8988T (cell line): ENCODE measurements around the gene CDKN1A.

ENCODE experiments used
- DNase-seq: peaks from one replicate; pipeline ENCODE4 v3.0.0; 2011

The CDKN1A gene

DNA sequence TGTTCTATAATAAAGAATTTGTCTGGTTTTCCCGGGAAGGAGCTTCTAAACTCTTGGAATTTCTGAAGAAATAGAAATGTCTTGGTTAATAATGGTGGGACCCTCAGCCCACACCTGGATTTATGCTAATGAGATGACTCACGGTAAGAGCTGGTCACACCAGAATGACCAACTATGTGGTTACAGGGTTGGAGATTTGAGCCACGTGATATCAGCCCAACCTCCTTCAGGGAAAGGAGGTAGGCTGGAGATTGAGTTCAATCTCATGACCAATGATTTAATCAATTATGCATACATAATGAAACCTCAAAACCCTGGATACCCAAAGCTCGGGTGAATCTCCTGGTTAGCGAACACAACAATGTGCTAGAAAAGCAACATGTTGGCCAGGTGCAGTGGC is 22.1 kb upstream of the CDKN1A start:
- DNase-seq: no peak

DNA sequence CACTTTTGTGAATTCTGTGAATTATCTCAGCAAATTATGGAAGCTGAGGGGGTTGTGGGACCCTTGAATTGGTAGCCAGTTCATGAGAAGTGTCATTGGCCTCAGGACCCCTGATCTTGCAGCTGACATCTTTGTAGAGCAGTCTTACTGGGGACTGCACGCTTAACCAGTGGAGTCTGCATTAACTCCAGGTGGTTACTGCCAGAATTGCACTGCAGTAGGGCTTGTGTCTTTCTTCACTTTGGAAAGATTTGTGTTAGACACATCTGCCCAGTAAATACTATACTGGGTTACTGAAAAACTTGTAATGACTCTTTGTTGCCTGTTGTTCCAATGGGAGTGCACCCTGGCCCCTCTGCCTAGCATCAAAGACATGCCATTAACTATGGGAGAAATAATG is 21.2 kb upstream of the CDKN1A start:
- DNase-seq: no peak

DNA sequence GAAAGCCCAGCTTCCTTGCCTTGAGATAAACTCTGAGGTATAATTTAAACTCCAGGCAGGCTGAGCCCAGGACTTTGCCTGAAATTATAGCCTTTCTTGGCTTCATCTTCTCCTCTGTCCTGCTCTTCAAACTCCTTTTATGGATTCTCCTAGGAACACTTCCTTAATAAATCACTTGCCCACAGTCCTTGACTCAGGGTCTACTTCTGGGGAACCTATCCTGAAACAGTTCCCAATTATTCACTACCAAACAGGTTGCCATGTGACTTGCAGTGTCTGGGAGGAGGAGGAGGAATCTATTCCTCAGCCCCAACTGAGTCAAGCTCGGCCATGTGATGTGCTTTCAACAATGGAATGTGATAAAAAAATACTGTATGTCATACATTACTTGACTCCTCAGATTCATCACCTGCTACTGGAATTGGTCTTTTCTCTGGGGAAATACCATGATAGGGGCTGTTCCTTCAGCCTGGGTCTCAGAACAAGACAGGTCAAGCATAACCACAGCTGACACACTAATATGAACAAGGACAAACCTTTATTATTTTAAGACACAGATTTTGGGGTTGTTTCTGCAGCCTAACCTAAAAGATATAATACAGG is 20.5 kb upstream of the CDKN1A start:
- DNase-seq: no peak

DNA sequence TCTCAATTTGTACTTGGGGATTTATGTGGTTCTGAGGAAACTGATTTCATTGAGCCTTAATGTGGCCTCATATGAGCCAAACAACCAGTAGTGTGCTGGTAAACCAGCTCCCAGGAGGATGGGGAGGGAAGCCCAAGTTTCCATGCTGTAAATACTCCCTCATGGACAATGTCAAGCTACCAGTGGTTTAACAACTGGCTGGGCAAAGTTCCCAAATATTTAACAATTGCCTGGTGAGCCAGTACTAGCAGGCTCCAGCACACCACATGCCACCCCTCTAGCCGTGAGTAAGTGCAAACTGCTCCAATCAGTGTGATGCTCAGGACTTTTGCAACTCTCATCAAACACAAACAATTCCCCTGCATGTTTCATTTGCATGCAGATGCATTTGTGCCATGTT is 19.2 kb upstream of the CDKN1A start:
- DNase-seq: no peak

DNA sequence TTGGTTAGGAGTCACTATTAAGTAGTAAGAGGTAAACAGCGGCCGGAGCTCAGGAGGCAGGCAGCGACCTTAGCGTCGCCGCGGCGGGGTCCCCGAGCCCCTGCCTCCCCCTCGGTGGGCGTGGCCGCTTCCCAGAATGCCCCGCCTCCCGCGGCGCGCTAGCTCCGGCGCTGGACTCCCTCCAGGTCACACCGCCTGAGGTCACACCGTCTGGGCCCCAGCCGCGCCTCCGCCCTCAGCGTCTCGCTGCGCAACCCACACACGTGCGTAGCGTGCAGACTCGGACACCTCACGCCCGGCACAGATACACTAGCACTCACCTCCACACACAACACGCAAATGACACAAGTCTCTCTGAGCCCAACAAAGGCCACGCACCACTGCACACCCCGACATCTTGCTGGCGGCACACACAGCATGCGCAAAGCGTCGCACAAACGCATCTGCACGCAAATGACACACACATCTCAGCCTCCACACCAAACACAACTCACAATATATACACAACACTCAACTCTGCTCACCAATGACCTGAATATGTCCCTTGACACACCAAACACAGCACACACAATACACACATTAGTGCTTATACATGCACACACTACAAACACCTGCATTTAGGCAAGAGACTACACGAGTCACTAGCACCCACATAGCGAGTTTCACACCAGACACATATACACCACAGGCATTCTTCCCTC is 17.6 kb upstream of the CDKN1A start:
- no peak for DNase-seq

DNA sequence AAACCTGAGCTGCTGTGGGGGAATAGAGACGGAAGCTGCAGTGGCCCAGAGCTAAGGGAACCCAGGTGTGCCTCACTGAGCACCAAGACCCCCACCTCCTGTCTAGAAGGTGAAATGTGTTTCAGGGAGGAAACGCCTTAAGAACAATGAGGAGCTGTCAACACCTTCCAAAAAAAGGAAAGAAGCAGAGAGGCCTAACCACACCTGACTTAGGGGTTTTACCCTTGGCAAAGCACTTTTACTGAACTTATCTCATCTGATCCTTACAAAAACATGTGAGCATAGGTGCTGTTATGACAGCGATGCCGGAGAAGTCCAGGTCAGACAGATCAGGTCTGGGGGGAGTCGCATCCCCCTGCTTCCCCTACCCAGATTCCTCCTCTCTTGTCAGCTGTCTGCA is 16.1 kb upstream of the CDKN1A start:
- DNase-seq: no peak

DNA sequence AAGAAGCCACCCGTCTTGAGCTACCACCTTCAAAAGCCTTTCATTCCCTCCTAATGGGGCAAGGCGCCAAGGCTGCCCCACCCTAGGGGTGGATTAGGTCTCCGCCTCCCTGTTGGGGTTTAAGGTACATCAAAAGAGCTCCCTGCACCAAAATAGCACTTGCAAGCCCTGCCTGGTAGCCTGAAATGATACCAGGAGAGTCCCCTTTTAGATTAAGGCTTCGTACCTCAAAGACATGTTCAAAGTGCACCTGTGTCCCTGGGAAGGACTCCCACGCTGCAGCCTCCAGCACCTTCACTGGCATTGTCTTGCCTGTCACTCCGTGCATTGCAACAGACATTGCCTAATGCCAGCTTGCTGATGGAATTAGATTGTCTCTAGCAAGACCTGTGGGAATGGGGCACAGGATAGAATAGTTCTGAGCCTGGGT is 15.7 kb upstream of the CDKN1A start:
- DNase-seq: no peak

DNA sequence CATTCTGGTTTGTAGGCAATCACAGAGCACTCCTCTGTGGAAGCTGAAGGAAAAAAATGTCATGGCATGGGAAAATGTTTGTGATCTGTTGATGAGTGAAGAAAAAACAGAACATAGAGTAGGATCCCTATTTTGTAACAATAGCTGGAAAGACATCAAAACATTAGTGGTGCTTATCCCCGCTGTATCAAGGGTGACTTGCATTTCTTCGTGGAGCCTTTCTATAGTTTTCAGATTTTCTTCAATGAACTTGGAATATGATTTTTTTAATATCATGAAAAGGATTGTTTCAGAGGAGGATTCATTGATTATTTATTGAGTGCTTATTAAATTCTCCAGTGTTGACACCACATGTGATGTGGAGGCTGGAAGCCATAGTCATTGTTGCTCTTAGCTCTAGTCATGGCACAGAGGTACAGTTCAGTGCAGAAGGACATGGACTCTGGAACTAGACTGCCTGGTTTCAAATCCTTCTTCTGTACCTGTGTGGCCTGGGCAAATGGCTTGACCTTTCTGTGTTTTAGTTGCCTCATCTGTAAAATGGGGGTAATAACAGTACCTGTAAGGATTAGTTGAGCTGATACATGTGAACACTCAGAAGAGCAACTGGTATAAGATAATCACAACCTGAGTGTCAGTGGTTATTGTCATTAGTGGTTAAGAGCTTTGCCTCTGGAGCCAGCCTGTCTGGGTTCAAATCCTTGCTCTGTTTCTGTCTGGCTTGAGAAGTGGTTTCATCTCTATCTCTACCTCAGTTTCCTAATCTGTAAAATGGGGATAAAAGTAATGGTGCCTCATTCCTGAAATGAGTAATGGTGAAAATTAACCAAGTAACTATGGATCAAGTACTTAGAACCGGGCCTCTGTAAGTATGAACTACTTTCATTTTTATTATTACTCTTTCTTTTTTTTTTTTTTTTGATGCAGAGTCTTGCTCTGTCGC is 14.7 kb upstream of the CDKN1A start:
- no peak for DNase-seq

DNA sequence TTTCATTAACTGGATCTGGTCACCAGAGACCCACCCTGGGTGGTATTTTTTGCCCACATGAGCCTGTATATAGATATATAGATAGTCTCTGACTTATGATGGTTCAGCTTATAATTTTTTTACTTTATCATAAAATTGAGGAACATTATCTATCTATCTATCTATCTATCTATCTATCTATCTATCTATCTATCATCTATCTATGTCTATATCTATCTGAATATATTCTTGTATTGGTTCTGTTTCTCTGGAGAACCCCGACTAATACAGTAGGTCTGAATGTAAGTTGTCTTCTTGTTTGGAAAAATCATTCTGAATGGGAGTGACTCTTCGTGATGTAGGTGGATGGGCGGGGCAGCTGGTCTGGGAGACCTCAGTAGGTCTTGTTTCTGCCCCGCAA is 13.3 kb upstream of the CDKN1A start:
- no peak for DNase-seq

DNA sequence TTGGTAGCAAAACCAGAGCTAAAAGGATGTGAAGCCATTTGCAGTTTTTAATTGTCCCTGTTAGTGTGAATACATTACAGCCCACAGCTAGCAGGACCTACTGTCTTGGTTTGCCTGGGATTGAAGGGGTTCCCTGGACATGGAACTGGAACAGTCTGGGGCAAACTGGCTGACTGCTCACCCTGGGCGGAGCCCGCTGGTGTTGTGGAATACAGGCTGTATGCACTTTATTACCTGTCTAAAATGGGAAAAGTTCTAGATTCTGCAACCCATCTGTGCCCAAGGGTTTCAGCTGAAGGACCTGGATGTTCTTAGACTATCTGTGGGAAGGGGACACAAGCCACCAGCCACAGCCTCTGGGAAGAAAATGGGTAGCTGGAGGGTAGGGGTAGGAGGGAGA is 12.2 kb upstream of the CDKN1A start:
- no peak for DNase-seq

DNA sequence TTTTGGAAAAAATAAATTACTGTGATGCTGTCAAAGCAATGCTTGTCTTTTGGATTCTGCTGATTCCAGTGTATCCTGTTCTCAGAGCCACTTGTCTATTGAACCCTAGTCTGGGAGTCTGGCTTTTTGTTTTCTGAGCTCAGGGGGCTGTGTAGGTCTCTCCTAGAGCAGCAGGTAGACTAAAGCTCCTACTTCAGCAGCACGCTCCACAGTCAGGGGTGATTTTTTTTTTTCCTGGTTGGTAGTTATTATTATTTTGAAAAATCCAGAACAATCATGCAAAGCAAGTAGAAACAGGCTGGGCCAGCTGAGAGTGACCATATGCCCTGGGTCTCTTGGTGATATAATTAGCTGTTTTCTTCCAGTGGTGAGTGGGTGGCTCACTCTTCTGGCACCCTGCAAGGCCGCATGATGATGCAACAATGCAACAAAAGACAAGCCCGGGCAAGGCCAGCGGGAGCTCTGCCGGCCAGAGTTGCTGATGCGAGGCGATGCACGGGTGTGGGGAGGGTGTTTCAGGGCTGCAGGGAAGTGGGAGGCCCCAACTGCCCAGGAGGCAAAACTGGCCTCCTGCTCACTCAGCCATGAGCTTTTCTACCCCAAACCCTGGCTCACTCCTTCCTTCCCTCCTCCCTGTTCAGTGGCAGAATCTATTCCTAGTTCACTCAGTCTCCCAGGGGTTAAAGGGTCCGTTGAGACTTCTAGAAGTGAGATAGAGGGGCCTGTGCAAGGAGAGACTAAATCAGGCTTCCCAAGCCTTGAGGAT is 11.5 kb upstream of the CDKN1A start:
- no peak for DNase-seq

DNA sequence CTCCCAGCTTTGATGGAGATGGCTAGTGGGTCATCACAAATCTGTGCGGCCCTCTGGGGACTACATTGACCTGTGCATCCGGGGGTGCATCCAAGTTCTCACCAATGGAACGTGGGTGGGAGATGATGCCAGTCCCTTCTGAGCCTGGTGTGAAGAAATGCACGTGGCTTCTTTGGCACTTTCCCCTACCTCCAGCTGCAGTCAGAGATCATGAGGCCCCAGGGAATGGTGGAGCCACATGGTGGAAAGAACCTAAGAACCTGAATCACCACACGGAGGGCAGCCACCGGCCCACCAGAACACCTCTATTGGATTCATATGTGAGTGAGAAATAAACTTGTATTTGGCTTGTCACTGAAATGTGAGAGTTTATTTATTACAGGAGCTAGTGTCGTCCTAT is 9.9 kb upstream of the CDKN1A start:
- DNase-seq: no peak

DNA sequence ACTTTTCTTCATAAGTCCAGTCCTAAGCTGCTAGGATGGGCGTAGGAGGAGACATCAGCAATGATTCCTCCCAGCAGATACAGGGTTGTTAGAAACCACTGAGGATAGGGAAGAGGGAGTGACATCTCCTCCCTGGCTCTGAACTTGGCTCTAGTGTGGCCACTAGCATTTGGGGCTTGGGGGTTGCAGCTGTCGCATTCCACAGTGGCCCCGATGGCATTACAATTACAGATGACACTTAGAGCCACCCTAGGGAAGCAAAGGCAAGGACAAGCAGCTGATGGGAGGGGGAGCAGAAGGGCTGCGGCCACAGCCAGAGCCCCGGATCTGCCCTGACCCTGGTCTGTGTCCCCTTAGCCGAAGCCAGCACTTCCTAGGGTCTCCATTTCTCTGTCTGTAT is 9.5 kb upstream of the CDKN1A start:
- no peak for DNase-seq

DNA sequence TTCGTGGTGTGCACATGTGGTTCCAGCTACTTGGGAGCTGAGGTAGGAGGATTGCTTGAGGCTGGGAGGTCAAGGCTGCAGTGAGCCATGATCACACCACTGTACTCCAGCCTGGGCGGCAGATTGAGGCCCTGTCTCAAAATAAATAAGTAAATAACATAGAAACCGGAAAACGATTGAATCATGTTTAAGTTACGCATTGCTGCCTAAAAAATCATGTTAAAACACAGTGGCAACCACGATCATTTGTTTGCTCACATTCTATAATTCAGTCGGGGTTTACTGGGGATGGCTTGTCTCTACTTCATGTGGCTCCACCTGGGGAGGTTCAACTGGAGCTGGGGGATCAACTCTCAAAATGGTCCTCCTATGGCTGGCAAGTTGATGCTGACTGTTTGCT is 8.2 kb upstream of the CDKN1A start:
- DNase-seq: no peak

DNA sequence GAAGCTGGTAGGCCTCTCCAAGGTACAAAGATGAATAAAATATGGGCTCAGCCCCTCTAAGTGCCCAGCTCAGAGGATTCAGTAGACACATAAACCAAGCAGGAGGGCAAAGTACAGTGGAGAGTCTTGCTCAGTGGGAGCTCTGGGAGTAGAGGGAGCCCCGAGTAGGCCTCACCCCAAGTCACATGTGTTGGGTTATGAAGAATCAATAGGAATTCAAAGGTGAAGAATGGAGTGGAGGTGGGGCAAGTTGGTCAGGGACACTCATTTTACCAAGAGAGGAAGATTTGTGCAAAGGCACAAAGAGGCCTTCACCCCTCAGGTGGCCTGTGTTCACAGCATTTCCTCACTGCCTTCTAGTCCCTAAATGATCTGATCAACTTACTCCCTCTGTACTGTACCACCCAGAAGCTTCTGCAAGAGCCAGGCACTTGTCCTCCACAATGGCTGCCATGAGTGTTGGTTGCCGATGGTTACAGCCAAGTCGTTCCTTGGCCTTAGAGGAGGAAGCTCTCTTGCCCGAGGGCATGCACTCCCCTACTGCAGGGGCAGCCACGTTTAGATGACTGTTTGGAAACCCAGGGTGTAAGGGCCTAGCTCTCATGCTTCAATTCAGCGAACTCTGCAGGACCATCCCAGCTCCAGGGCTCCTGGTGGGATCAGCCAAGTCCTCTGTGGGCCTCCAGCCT is 6.7 kb upstream of the CDKN1A start:
- no peak for DNase-seq

DNA sequence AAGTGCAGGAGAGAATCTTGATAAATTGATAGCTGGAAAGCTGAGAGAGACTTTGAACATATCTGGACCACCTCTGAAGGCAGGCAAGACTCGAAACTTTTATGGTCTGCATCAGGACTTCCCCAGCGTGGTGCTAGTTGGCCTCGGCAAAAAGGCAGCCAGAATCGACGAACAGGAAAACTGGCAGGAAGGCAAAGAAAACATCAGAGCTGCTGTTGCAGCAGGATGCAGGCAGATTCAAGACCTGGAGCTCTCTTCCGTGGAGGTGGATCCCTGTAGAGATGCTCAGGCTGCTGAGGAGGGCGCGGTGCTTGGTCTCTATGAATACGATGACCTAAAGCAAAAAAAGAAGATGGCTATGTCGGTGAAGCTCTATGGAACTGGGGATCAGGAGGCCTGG is 4.6 kb upstream of the CDKN1A start:
- DNase-seq: no peak

DNA sequence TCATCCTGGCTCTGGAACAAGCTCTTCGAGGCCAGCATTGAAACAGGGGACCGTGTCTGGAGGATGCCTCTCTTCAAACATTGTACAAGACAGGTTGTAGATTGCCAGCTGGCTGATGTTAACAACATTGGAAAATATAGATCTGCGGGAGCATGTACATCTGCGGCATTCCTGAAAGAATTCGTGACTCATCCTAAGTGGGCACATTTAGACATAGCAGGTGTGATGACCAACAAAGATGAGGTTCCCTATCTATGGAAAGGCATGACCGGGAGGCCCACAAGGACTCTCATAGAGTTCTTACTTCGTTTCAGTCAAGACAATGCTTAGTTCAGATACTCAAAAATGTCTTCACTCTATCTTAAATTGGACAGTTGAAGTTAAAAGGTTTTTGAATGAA is 3.6 kb upstream of the CDKN1A start:
- no peak for DNase-seq

DNA sequence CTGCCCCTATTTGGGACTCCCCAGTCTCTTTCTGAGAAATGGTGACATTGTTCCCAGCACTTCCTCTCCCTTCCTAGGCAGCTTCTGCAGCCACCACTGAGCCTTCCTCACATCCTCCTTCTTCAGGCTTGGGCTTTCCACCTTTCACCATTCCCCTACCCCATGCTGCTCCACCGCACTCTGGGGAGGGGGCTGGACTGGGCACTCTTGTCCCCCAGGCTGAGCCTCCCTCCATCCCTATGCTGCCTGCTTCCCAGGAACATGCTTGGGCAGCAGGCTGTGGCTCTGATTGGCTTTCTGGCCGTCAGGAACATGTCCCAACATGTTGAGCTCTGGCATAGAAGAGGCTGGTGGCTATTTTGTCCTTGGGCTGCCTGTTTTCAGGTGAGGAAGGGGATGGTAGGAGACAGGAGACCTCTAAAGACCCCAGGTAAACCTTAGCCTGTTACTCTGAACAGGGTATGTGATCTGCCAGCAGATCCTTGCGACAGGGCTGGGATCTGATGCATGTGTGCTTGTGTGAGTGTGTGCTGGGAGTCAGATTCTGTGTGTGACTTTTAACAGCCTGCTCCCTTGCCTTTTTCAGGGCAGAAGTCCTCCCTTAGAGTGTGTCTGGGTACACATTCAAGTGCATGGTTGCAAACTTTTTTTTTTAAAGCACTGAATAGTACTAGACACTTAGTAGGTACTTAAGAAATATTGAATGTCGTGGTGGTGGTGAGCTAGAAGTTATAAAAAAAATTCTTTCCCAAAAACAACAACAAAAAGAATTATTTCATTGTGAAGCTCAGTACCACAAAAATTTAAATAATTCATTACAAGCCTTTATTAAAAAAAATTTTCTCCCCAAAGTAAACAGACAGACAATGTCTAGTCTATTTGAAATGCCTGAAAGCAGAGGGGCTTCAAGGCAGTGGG is 2.1 kb upstream of the CDKN1A start:
- no peak for DNase-seq

DNA sequence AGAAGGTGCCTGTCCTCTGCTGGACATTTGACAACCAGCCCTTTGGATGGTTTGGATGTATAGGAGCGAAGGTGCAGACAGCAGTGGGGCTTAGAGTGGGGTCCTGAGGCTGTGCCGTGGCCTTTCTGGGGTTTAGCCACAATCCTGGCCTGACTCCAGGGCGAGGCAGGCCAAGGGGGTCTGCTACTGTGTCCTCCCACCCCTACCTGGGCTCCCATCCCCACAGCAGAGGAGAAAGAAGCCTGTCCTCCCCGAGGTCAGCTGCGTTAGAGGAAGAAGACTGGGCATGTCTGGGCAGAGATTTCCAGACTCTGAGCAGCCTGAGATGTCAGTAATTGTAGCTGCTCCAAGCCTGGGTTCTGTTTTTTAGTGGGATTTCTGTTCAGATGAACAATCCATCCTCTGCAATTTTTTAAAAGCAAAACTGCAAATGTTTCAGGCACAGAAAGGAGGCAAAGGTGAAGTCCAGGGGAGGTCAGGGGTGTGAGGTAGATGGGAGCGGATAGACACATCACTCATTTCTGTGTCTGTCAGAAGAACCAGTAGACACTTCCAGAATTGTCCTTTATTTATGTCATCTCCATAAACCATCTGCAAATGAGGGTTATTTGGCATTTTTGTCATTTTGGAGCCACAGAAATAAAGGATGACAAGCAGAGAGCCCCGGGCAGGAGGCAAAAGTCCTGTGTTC is 1.3 kb upstream of the CDKN1A start:
- no peak for DNase-seq

DNA sequence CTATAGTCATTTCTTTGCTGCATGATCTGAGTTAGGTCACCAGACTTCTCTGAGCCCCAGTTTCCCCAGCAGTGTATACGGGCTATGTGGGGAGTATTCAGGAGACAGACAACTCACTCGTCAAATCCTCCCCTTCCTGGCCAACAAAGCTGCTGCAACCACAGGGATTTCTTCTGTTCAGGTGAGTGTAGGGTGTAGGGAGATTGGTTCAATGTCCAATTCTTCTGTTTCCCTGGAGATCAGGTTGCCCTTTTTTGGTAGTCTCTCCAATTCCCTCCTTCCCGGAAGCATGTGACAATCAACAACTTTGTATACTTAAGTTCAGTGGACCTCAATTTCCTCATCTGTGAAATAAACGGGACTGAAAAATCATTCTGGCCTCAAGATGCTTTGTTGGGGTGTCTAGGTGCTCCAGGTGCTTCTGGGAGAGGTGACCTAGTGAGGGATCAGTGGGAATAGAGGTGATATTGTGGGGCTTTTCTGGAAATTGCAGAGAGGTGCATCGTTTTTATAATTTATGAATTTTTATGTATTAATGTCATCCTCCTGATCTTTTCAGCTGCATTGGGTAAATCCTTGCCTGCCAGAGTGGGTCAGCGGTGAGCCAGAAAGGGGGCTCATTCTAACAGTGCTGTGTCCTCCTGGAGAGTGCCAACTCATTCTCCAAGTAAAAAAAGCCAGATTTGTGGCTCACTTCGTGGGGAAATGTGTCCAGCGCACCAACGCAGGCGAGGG is 594 bp upstream of the CDKN1A start:
- DNase-seq: no peak
